Measurements from ENCODE around the gene LGALS8. TPM values are rescaled to one million over a fixed set of nuclear protein-coding genes. Genes with fewer than 3 reads are reported as not detected.

The LGALS8 gene
- total RNA-seq, 1 donor from 2014 or later: 15.7 TPM

DNA sequence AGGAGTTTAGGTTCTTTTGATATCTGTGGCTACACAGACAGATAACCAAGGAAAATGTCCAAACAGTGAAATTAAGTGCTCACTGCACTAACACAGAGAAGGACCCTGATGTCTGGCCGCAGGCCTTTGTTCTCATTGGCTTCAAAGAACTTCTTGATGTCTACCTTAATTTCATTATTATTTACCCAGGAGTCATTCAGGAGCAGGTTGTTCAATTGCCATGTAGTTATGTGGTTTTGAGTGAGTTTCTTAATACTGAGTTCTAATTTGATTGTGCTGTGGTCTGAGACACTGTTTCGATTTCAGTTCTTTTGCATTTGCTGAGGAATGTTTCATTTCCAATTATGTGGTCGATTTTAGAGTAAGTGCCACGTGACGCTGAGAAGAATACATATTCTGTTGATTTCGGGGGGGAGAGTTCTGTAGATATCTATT lies 15.2 kb upstream of the LGALS8 start:
- no peaks in the 10 kb centered on the region for H3K4me1 ChIP-seq (ENCODE audit: control insufficient read depth in 3 of 3, insufficient read depth in 3 of 3, low read length in 3 of 3)
- H3K27ac ChIP-seq (ENCODE audit: low read depth, low read length): no peak overlapping the region
- no peak overlapping the region for H3K4me3 ChIP-seq (ENCODE audit: low read length in 3 of 3)
- no peaks in the 10 kb centered on the region for H3K27me3 ChIP-seq (ENCODE audit: control insufficient read depth in 3 of 3, insufficient read depth in 3 of 3, low read length in 3 of 3)
- H3K9me3 ChIP-seq (ENCODE audit: control insufficient read depth in 3 of 3, low read length in 3 of 3): no peaks in the 10 kb centered on the region
- no peak overlapping the region for H3K9ac ChIP-seq (ENCODE audit: low read depth in 1 of 3, low read length in 3 of 3)
- H3K36me3 ChIP-seq (ENCODE audit: control insufficient read depth in 3 of 3, insufficient read depth in 3 of 3, low read length in 3 of 3): no peaks in the 10 kb centered on the region

DNA sequence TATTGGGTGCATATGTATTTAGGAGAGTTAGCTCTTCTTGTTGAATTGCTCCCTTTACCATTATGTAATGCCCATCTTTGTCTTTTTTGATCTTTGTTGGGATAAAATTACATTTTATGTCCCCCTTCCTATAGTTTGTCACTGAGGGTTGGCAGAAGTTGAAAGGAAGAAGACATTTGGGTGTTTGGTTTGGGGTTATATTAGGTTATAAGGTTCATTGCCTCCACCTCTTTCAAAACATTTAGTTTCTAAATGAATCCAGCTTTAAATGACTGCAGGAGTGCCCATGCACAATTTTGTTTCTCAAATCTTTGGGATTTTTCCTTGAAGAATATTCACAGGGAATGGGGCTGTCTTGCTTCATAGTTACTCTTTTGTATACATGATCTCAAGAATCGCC lies 14.6 kb upstream of the LGALS8 start:
- Histone ChIP-seq H3K9me3 (ENCODE audit: control insufficient read depth in 3 of 3, low read length in 3 of 3) (no peaks in the 10 kb centered on the region), H3K27me3 (ENCODE audit: control insufficient read depth in 3 of 3, insufficient read depth in 3 of 3, low read length in 3 of 3) (no peaks in the 10 kb centered on the region), H3K9ac (ENCODE audit: low read depth in 1 of 3, low read length in 3 of 3) (no peak overlapping the region), H3K27ac (ENCODE audit: low read depth, low read length) (no peak overlapping the region), H3K36me3 (ENCODE audit: control insufficient read depth in 3 of 3, insufficient read depth in 3 of 3, low read length in 3 of 3) (no peaks in the 10 kb centered on the region), H3K4me3 (ENCODE audit: low read length in 3 of 3) (no peak overlapping the region), H3K4me1 (ENCODE audit: control insufficient read depth in 3 of 3, insufficient read depth in 3 of 3, low read length in 3 of 3) (no peaks in the 10 kb centered on the region)

DNA sequence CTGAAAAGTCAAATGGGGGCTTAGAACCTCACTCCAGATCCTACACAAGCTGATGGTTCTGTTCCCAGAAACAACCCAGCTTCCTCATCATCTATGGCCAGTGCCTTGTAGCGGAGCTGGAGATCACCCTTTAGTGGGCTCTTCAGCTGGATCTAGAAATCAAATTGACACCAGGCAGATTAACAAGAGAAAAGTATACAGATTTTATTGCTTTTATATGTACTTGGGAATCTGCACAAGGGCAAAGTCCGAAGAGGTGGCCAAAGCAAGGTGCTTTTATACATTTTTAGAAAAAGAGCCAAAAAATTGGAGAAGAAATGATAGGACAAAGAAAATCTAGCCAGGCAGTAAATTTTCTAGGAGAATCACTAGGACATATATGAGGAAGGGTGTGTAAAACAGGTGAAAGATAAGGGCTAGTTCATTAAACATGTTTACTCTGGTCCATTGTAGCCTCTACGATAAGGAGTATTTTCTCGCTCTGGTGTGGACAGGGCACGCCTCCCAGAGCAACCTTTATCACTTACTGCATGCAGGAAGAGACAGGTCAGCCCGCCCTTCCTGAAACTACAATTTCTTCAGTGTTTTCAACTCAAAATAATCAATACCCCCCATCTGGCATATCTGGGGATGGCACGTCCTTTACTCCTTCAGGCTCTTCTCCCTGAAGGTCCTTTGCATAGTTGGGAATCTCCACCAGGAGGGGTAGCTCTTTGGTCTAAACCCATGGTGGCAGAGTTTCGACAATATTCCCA lies 14.0 kb upstream of the LGALS8 start:
- H3K9me3 ChIP-seq (ENCODE audit: control insufficient read depth in 3 of 3, low read length in 3 of 3): no peaks in the 10 kb centered on the region
- no peak overlapping the region for H3K27ac ChIP-seq (ENCODE audit: low read depth, low read length)
- no peaks in the 10 kb centered on the region for H3K36me3 ChIP-seq (ENCODE audit: control insufficient read depth in 3 of 3, insufficient read depth in 3 of 3, low read length in 3 of 3)
- H3K27me3 ChIP-seq (ENCODE audit: control insufficient read depth in 3 of 3, insufficient read depth in 3 of 3, low read length in 3 of 3): no peaks in the 10 kb centered on the region
- H3K4me3 ChIP-seq (ENCODE audit: low read length in 3 of 3): no peak overlapping the region
- H3K9ac ChIP-seq (ENCODE audit: low read depth in 1 of 3, low read length in 3 of 3): no peak overlapping the region
- no peaks in the 10 kb centered on the region for H3K4me1 ChIP-seq (ENCODE audit: control insufficient read depth in 3 of 3, insufficient read depth in 3 of 3, low read length in 3 of 3)

DNA sequence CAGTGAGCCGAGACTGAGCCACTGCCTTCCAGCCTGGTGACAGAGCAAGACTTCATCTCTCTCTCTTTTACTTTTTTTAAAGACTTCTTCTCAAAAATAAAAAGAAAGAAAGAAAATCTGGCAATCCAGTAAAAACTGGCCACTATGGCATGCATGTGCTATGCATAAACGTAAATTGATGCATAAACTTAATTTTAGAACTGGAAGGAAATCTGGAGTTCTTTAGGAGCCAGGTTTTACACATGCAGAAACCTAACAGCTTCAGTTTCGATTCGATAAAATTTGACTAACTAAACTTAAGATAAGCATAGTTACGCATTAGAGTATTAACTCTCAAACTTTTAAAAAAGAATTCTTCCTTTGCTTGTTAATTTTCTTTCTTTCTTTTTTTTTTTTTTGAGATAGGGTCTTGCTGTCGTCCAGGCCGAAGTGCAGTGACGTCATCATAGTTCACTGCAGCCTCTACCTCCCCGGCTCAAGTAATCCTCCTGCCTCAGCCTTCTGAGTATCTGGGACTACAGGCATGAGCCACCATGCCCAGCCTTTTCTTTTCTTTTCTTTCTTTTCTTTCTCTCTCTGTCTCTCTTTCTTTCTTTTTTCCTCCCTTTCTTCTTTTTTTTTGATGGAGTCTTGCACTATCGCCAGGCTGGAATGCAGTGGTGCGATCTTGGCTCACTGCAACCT lies 11.9 kb upstream of the LGALS8 start:
- Histone ChIP-seq H3K36me3 (ENCODE audit: control insufficient read depth in 3 of 3, insufficient read depth in 3 of 3, low read length in 3 of 3) (no peaks in the 10 kb centered on the region), H3K27ac (ENCODE audit: low read depth, low read length) (no peak overlapping the region), H3K4me3 (ENCODE audit: low read length in 3 of 3) (no peak overlapping the region), H3K9me3 (ENCODE audit: control insufficient read depth in 3 of 3, low read length in 3 of 3) (no peaks in the 10 kb centered on the region), H3K4me1 (ENCODE audit: control insufficient read depth in 3 of 3, insufficient read depth in 3 of 3, low read length in 3 of 3) (no peaks in the 10 kb centered on the region), H3K27me3 (ENCODE audit: control insufficient read depth in 3 of 3, insufficient read depth in 3 of 3, low read length in 3 of 3) (no peaks in the 10 kb centered on the region), H3K9ac (ENCODE audit: low read depth in 1 of 3, low read length in 3 of 3) (no peak overlapping the region)

DNA sequence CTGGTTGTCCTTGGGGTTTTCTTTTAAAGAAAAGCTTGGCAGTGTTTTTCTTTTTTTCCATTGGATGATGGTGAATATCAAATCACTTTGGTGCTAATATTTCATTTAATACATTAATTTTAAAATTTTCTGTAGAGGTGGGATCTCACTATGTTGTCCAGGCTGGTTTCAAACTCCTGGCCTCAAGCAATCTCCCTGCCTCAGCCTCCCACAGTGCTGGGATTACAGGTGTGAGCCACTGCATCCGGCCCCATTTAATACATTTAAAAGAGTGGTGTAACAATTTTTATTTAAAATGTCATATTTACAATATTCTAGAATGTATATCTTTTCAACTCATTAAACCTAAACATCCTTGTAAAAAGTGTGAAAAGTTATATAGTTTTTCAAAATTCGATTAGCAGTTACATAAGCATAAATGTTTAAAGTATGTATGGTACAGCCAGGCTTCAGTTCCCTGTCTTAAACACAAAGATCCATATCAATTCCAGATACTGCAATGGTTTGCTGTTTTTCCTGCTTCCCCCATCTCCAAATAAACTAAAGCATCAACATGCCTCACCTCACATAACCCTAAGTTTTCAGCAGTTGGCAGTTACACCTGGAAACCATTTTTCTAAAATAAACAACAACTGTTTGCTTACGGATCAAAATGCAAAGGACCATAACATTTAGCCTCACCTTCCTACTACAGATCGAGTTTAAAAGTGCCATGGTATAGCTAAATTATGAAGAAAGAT lies 8.9 kb upstream of the LGALS8 start:
- H3K9me3 ChIP-seq (ENCODE audit: control insufficient read depth in 3 of 3, low read length in 3 of 3): no peaks in the 10 kb centered on the region
- no peak overlapping the region for H3K4me3 ChIP-seq (ENCODE audit: low read length in 3 of 3)
- H3K36me3 ChIP-seq (ENCODE audit: control insufficient read depth in 3 of 3, insufficient read depth in 3 of 3, low read length in 3 of 3): no peaks in the 10 kb centered on the region
- no peaks in the 10 kb centered on the region for H3K27me3 ChIP-seq (ENCODE audit: control insufficient read depth in 3 of 3, insufficient read depth in 3 of 3, low read length in 3 of 3)
- H3K9ac ChIP-seq (ENCODE audit: low read depth in 1 of 3, low read length in 3 of 3): no peak overlapping the region
- H3K27ac ChIP-seq (ENCODE audit: low read depth, low read length): no peak overlapping the region
- H3K4me1 ChIP-seq (ENCODE audit: control insufficient read depth in 3 of 3, insufficient read depth in 3 of 3, low read length in 3 of 3): no peaks in the 10 kb centered on the region

DNA sequence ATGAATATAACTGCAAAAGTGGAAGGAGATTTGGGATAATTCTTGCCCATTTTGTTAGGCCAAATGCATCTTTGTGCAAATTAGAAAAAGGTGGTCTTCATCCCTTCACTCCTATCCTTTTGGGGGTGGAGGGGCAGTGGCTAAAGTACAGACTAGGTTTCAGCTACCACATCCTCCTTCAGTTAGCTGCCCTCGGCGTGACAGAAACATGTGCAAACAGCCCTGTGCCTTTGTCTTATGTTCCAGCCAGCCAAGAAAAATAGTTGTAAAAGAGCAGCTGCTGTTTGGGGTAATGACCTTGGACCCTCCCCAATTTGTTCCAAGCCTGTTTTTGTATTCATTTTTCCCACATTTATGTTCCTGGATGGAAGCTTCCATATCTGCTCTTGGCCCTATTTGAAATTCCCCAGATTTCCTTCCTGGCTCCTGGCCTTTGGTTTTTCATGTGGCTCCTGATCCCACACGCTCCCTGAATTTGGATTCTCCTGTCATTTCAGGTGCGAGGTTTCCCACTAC lies 8.3 kb upstream of the LGALS8 start:
- Histone ChIP-seq H3K27me3 (ENCODE audit: control insufficient read depth in 3 of 3, insufficient read depth in 3 of 3, low read length in 3 of 3) (no peaks in the 10 kb centered on the region), H3K9me3 (ENCODE audit: control insufficient read depth in 3 of 3, low read length in 3 of 3) (no peaks in the 10 kb centered on the region), H3K4me3 (ENCODE audit: low read length in 3 of 3) (no peak overlapping the region), H3K4me1 (ENCODE audit: control insufficient read depth in 3 of 3, insufficient read depth in 3 of 3, low read length in 3 of 3) (no peaks in the 10 kb centered on the region), H3K36me3 (ENCODE audit: control insufficient read depth in 3 of 3, insufficient read depth in 3 of 3, low read length in 3 of 3) (no peaks in the 10 kb centered on the region), H3K9ac (ENCODE audit: low read depth in 1 of 3, low read length in 3 of 3) (no peak overlapping the region), H3K27ac (ENCODE audit: low read depth, low read length) (no peak overlapping the region)

DNA sequence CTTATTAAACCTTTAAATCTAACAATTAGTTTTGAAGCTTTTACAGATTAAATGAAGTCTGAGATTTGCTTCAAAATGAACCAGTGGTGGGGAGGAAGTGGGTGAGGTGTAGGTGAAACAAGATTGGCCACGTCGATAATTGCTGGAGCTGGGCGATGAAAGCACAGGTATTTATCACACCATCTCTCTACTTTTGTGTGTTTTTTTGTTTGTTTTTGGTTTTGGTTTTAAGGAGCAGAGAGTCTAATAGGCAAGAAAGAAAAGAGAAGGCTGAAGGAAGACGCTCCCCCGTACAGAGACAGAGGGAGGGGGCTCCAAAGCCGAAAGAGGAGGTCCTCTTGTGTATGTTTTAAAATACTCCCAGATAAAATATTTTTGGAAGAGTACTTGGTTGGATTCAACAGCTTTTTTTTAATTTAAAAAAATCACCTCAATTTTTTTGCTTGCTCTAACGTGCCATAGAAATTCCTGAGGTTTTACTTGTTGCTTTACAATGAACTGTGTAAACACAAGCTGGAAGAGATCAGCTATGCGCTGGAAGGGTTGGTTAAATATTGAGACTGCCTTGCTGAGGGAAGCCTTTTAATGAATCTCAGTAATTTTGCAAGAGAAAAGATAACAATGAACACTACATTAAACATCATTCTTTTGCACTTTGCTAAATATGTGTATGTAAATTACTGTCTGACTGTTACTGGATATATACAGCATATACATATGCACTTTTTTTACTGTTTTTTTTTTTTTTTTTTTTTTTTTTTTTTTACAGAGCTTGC lies 6.7 kb upstream of the LGALS8 start:
- no peaks in the 10 kb centered on the region for H3K9me3 ChIP-seq (ENCODE audit: control insufficient read depth in 3 of 3, low read length in 3 of 3)
- no peaks in the 10 kb centered on the region for H3K4me1 ChIP-seq (ENCODE audit: control insufficient read depth in 3 of 3, insufficient read depth in 3 of 3, low read length in 3 of 3)
- no peak overlapping the region for H3K9ac ChIP-seq (ENCODE audit: low read depth in 1 of 3, low read length in 3 of 3)
- H3K27me3 ChIP-seq (ENCODE audit: control insufficient read depth in 3 of 3, insufficient read depth in 3 of 3, low read length in 3 of 3): no peaks in the 10 kb centered on the region
- H3K36me3 ChIP-seq (ENCODE audit: control insufficient read depth in 3 of 3, insufficient read depth in 3 of 3, low read length in 3 of 3): no peaks in the 10 kb centered on the region
- no peak overlapping the region for H3K27ac ChIP-seq (ENCODE audit: low read depth, low read length)
- no peak overlapping the region for H3K4me3 ChIP-seq (ENCODE audit: low read length in 3 of 3)

DNA sequence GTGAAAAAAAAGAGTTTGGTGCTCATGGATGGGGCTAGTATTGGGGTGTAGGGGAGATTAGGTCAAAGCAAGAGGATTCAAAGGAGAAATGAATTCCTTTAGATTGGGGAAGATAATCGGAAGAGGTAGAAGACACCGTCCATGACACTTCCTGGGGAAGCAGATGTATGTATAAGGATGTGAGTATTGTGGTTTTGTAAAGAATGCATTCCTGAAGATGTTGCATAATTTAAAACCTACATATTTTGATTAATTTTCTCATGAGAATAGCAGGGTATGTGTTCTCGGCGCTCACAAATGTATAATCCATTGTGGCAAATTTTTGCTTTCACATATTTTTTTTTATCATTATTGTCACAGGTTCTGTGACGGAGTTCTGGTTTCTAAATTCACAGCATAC lies 5.5 kb upstream of the LGALS8 start:
- Histone ChIP-seq H3K27ac (ENCODE audit: low read depth, low read length) (no peak overlapping the region), H3K27me3 (ENCODE audit: control insufficient read depth in 3 of 3, insufficient read depth in 3 of 3, low read length in 3 of 3) (no peaks in the 10 kb centered on the region), H3K4me3 (ENCODE audit: low read length in 3 of 3) (no peak overlapping the region), H3K9ac (ENCODE audit: low read depth in 1 of 3, low read length in 3 of 3) (no peak overlapping the region), H3K4me1 (ENCODE audit: control insufficient read depth in 3 of 3, insufficient read depth in 3 of 3, low read length in 3 of 3) (peaks cover 0 to 3% (median 1%) of the 10 kb centered on the region in 3 donors), H3K9me3 (ENCODE audit: control insufficient read depth in 3 of 3, low read length in 3 of 3) (no peaks in the 10 kb centered on the region), H3K36me3 (ENCODE audit: control insufficient read depth in 3 of 3, insufficient read depth in 3 of 3, low read length in 3 of 3) (no peaks in the 10 kb centered on the region)

DNA sequence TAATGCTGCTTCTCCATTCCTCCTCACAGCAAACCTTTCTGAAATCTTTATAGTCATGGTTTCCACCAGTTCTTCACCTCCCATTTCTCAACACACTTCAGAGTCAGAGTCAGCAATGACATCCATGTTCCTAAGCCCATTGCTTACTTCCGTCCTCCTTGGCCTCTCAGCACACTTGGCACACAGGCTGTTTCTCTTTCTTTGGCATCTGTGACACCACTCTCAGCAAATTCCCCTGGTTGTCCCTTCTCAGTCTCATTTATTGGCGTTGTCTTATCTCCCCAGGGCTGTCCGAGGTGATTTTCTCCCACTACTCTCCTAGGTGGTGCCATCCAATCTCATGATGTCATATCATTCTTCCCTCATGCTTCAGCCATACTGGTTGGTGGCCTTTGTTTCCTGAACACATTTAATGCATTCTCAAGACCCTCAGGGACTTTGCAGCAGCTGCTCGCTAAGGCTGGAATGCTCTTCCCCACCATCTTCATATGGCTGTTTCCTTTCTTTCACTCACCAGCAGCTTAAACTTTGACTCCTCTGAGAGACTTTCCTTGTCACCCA lies 3.3 kb upstream of the LGALS8 start:
- Histone ChIP-seq H3K4me1 (ENCODE audit: control insufficient read depth in 3 of 3, insufficient read depth in 3 of 3, low read length in 3 of 3) (peaks cover 3 to 9% (median 9%) of the 10 kb centered on the region in 3 donors), H3K9me3 (ENCODE audit: control insufficient read depth in 3 of 3, low read length in 3 of 3) (no peaks in the 10 kb centered on the region), H3K4me3 (ENCODE audit: low read length in 3 of 3) (no peak overlapping the region), H3K9ac (ENCODE audit: low read depth in 1 of 3, low read length in 3 of 3) (no peak overlapping the region), H3K27ac (ENCODE audit: low read depth, low read length) (no peak overlapping the region), H3K36me3 (ENCODE audit: control insufficient read depth in 3 of 3, insufficient read depth in 3 of 3, low read length in 3 of 3) (no peaks in the 10 kb centered on the region), H3K27me3 (ENCODE audit: control insufficient read depth in 3 of 3, insufficient read depth in 3 of 3, low read length in 3 of 3) (no peaks in the 10 kb centered on the region)
